RWPE2 (cell line): Measurements from ENCODE around the gene TMEM17.

Experiments used
- ATAC-seq: fragments of 200-7000 bp; cut with Tn5 transposase; 3 replicates; pipeline ENCODE4 v1.9.1; 2021; ENCODE audit warnings: low read depth
- DNase-seq: peaks from one replicate; pipeline ENCODE4 v3.0.0-alpha.2; 2020; ENCODE audit warnings: low spot score
- H3K27ac ChIP-seq: fragments of 450-650 bp; 2 replicates; pipeline ENCODE4 v1.5.1; 2017; ENCODE audit warnings: mild to moderate bottlenecking; ENCODE audit not compliant: poor library complexity, severe bottlenecking
- H3K27me3 ChIP-seq: fragments of 250-450 bp; sonication (Bioruptor Pico); 2 replicates; pipeline ENCODE4 v1.5.1; 2021; ENCODE audit warnings: mild to moderate bottlenecking, moderate library complexity; ENCODE audit not compliant: insufficient read depth, poor library complexity, severe bottlenecking
- H3K36me3 ChIP-seq: fragments of 250-450 bp; sonication (Bioruptor Pico); 2 replicates; pipeline ENCODE4 v1.5.1; 2020; ENCODE audit warnings: low read depth, mild to moderate bottlenecking, moderate library complexity
- H3K4me1 ChIP-seq: fragments of 250-450 bp; sonication (Bioruptor Pico); 2 replicates; pipeline ENCODE4 v1.5.1; 2021; ENCODE audit warnings: mild to moderate bottlenecking, moderate library complexity; ENCODE audit not compliant: insufficient read depth, poor library complexity, severe bottlenecking
- H3K4me3 ChIP-seq: fragments of 250-450 bp; sonication (Bioruptor Pico); 2 replicates; pipeline ENCODE4 v1.5.1; 2021; ENCODE audit warnings: mild to moderate bottlenecking, moderate library complexity; ENCODE audit not compliant: severe bottlenecking
- H3K9me3 ChIP-seq: fragments of 250-450 bp; sonication (Bioruptor Pico); 2 replicates; pipeline ENCODE4 v1.5.1; 2021; ENCODE audit warnings: mild to moderate bottlenecking, moderate library complexity; ENCODE audit not compliant: severe bottlenecking
- CTCF ChIP-seq: fragments of 450-650 bp; IDR thresholded peaks from one replicate; pipeline ENCODE4 v1.5.1; 2017; ENCODE audit warnings: mild to moderate bottlenecking, moderate library complexity; ENCODE audit not compliant: poor library complexity, severe bottlenecking

Gene TMEM17

DNA sequence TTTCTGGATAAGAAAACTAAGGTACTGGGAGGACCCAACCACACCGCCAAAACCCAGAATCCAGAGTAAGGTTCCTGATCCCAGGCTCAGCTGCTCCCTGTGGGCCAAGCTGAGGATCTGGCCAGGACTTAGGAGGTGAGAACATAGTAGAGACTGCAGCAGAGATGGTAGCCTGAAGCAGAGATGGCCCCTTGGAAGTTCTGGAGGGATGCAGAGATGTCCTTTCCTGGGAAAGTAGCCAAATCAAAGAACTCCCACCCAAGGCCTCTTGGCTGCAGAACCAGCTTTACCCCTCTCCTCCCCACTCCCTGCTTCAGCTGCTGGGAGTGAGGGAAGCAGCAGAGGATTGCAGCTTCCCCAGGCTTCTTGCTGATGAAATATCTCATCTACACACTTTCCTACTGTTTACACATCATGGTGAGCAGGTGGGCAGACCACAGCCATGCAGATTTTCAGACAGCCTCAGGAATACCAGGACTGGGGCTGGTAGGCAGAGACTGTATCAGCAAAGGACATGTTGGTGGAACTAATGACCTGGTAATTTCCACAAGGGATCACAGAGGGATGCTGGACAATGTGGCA, 32.7 kb downstream of the TMEM17 start:
- DNase-seq (no peak), ATAC-seq (no peak)
- TF ChIP-seq CTCF = no peak
- Histone ChIP-seq H3K9me3 (no peaks in the 10 kb centered on the region), H3K27me3 (no peaks in the 10 kb centered on the region), H3K4me3 (no peak overlapping the region), H3K4me1 (peaks cover 9% of the 10 kb centered on the region), H3K36me3 (no peaks in the 10 kb centered on the region), H3K27ac (no peak overlapping the region)

GRCh38 chr2:62472312-62472711, 33.7 kb downstream of the TMEM17 start:
- no peak for ATAC-seq
- no peak for DNase-seq
- TF ChIP-seq CTCF = no peak
- no peak overlapping the region for H3K27ac ChIP-seq
- no peaks in the 10 kb centered on the region for H3K27me3 ChIP-seq
- no peaks in the 10 kb centered on the region for H3K36me3 ChIP-seq
- H3K4me1 ChIP-seq = peaks cover 6% of the 10 kb centered on the region
- no peaks in the 10 kb centered on the region for H3K9me3 ChIP-seq
- no peak overlapping the region for H3K4me3 ChIP-seq

GRCh38 chr2:62471816-62472215, 34.2 kb downstream of the TMEM17 start:
- Histone ChIP-seq H3K27ac (no peak overlapping the region), H3K36me3 (no peaks in the 10 kb centered on the region), H3K9me3 (no peaks in the 10 kb centered on the region), H3K4me3 (no peak overlapping the region), H3K4me1 (peaks cover 6% of the 10 kb centered on the region), H3K27me3 (no peaks in the 10 kb centered on the region)
- DNase-seq (no peak), ATAC-seq (no peak)
- no peak for TF ChIP-seq CTCF

GRCh38 chr2:62471404-62471803, 34.6 kb downstream of the TMEM17 start:
- Histone ChIP-seq H3K36me3 (no peaks in the 10 kb centered on the region), H3K9me3 (no peaks in the 10 kb centered on the region), H3K27me3 (no peaks in the 10 kb centered on the region), H3K4me1 (peaks cover 6% of the 10 kb centered on the region), H3K4me3 (no peak overlapping the region), H3K27ac (no peak overlapping the region)
- DNase-seq (no peak), ATAC-seq (no peak)
- TF ChIP-seq CTCF = no peak

DNA sequence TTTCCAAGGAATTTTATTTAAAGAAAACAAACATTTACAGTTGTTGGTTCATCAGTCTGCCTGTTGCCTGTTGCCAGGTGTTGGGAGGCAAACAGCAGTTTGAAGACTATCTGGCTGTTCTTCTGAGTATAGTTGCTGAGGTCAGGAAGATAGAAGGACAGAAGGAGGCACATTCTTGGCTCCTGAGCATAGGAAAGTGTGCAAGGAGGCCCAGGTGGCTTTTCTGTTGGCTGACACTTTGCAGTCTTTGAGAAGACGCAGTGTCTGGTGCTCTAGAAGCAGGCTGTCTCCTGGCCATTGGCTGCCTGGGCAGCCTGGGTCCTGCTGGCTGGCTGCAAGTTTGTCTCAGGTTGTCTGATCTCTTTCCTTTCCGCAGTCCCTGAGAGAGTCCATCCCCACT, 36.4 kb downstream of the TMEM17 start:
- Histone ChIP-seq H3K4me3 (no peak overlapping the region), H3K27ac (no peak overlapping the region), H3K4me1 (peaks cover 2% of the 10 kb centered on the region), H3K36me3 (no peaks in the 10 kb centered on the region), H3K9me3 (no peaks in the 10 kb centered on the region), H3K27me3 (no peaks in the 10 kb centered on the region)
- DNase-seq (no peak), ATAC-seq (no peak)
- no peak for TF ChIP-seq CTCF
